Measurements from ENCODE around the gene TOMM34. TPM values are rescaled to one million over a fixed set of nuclear protein-coding genes. Genes with fewer than 3 reads are reported as not detected.

TOMM34 gene
- total RNA-seq, 4 donors from 2014 or later: 11.4 to 19.5 (median 16.7) TPM

- H3K27me3 ChIP-seq: no peaks in the 10 kb centered on the region
- H3K9me3 ChIP-seq: no peaks in the 10 kb centered on the region
- TF ChIP-seq POLR2A (IDR thresholded peaks at IDR 0.05): no peak
- TF ChIP-seq CTCF (IDR thresholded peaks at IDR 0.05): no peak
- H3K4me1 ChIP-seq: peaks cover 17 to 50% (median 20%) of the 10 kb centered on the region in 3 donors
- no peak overlapping the region for H3K4me3 ChIP-seq
- no peak for DNase-seq
- 68 to 91% methylated on average over 4 of the region's 4 CpGs for WGBS, 2 donors
- no peaks in the 10 kb centered on the region for H3K36me3 ChIP-seq
- intact Hi-C loops (cut with DNase I): no loop called here
- no peak overlapping the region for H3K27ac ChIP-seq
Measured at GRCh38 chr20:44963325-44964215, 3.4 kb upstream of the TOMM34 start.

GRCh38 chr20:44962483-44962882, 2.3 kb upstream of the TOMM34 start:
- intact Hi-C loops (cut with DNase I): no loop called here
- no peak overlapping the region for H3K27ac ChIP-seq
- 56 to 90% methylated on average over 2 to 3 of the region's 3 CpGs for WGBS, 2 donors
- no peak overlapping the region for H3K4me3 ChIP-seq
- TF ChIP-seq CTCF (IDR thresholded peaks at IDR 0.05) (no peak), POLR2A (IDR thresholded peaks at IDR 0.05) (no peak)
- no peaks in the 10 kb centered on the region for H3K9me3 ChIP-seq
- H3K27me3 ChIP-seq: no peaks in the 10 kb centered on the region
- no peak for DNase-seq
- peaks cover 14 to 50% (median 15%) of the 10 kb centered on the region in 3 donors for H3K4me1 ChIP-seq
- no peaks in the 10 kb centered on the region for H3K36me3 ChIP-seq

- intact Hi-C loops (cut with DNase I): no loop called here
- Histone ChIP-seq H3K27me3 (no peaks in the 10 kb centered on the region), H3K4me1 (peaks cover 8 to 50% (median 10%) of the 10 kb centered on the region in 3 donors), H3K27ac (no peak overlapping the region), H3K36me3 (no peaks in the 10 kb centered on the region), H3K4me3 (no peak overlapping the region), H3K9me3 (no peaks in the 10 kb centered on the region)
- DNase-seq: no peak
- TF ChIP-seq CTCF (IDR thresholded peaks at IDR 0.05): no peak
- TF ChIP-seq POLR2A (IDR thresholded peaks at IDR 0.05): no peak
- WGBS, 2 donors: 71 to 72% methylated on average over 2 to 3 of the region's 3 CpGs
Measured at GRCh38 chr20:44961870-44962267, 1.7 kb upstream of the TOMM34 start.

DNA sequence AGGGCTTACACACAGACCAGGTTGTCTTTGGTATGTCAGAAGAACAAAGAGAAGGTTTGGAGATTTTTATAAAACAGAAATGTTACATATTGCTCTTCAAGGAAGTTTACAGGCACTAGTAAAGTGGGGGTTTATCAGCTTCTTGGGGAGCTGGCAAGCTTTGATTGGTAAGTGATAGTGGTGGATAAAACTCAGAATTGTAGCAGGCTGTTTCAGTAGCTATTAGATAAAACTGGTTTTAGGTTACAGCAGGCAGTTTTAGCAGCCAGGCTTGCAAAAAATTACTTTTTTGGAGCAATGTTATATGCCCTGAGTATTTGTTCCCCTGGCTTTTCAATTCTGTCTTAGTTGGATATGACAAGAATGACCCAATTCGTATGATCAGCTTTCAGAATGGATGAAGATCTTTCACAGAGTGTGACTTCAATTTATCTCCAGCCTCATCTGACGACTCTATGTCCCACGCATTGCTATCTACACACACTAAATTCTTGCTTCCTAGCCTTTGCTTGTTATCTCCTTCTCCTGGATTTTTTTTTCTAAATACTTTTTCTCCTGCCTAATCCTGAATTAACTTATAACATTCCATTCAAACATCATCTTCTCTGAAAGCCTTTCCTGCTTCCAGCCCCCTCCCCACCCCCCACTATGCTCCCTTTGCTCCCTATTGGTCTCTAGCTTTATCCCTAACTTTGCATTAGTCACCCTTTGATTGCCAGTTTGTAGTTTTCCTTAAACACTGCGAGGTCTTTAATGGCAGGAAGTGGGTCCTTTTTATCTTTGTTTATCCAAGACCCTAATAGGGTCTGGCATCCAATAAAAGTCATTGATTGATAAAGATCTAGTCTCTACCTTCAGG, 1.0 kb upstream of the TOMM34 start:
- Histone ChIP-seq H3K4me1 (peaks cover 7 to 54% (median 10%) of the 10 kb centered on the region in 3 donors), H3K4me3 (peak overlapping the region in 1 of 4 donors; percentile 76), H3K36me3 (peaks cover 0 to 3% (median 0%) of the 10 kb centered on the region in 3 donors), H3K27ac (peak overlapping the region in 1 of 4 donors; percentile 90), H3K9me3 (no peaks in the 10 kb centered on the region), H3K27me3 (no peaks in the 10 kb centered on the region)
- intact Hi-C loops (cut with DNase I): no loop called here
- 66 to 74% methylated on average over 4 of the region's 4 CpGs for WGBS, 2 donors
- no peak for TF ChIP-seq CTCF (IDR thresholded peaks at IDR 0.05)
- no peak for TF ChIP-seq POLR2A (IDR thresholded peaks at IDR 0.05)
- DNase-seq: no peak
